Measurements from ENCODE around the gene HLA-DPA1.
"Not testable (repeated sequence)": the region's sequence is repeated elsewhere in the genome, so short reads cannot be mapped to it uniquely, and the experiment has no call there.

HLA-DPA1 gene

GRCh38 chr6:33078919-33079521, 5.6 kb upstream of the HLA-DPA1 start:
- Mint-ChIP-seq H3K27me3 (no peaks in the 10 kb centered on the region), H3K9me3 (no peaks in the 10 kb centered on the region), H3K36me3 (ENCODE audit: low read depth) (no peaks in the 10 kb centered on the region), H3K4me1 (ENCODE audit: low read depth) (peaks cover 51% of the 10 kb centered on the region), H3K27ac (peak overlapping the region; percentile 2), H3K4me3 (peak overlapping the region; percentile 18)

- Mint-ChIP-seq H3K36me3 (ENCODE audit: low read depth) (no peaks in the 10 kb centered on the region), H3K27ac (peak overlapping the region; percentile 2), H3K4me3 (peak overlapping the region; percentile 74), H3K4me1 (ENCODE audit: low read depth) (peaks cover 55% of the 10 kb centered on the region), H3K27me3 (no peaks in the 10 kb centered on the region), H3K9me3 (no peaks in the 10 kb centered on the region)
These were observed 5.0 kb upstream of the HLA-DPA1 start for GRCh38 chr6:33078442-33078841.

- Mint-ChIP-seq H3K4me1 (ENCODE audit: low read depth) (peaks cover 58% of the 10 kb centered on the region), H3K27ac (peak overlapping the region; percentile 64), H3K4me3 (peak overlapping the region; percentile 74), H3K36me3 (ENCODE audit: low read depth) (no peaks in the 10 kb centered on the region), H3K9me3 (no peaks in the 10 kb centered on the region), H3K27me3 (no peaks in the 10 kb centered on the region)
These were observed 4.5 kb upstream of the HLA-DPA1 start for GRCh38 chr6:33077908-33078307.

- H3K4me1 Mint-ChIP-seq (ENCODE audit: low read depth) = peaks cover 62% of the 10 kb centered on the region
- no peaks in the 10 kb centered on the region for H3K36me3 Mint-ChIP-seq (ENCODE audit: low read depth)
- H3K9me3 Mint-ChIP-seq = no peaks in the 10 kb centered on the region
- no peak overlapping the region for H3K27ac Mint-ChIP-seq
- H3K27me3 Mint-ChIP-seq = no peaks in the 10 kb centered on the region
- peak overlapping the region; percentile 66 for H3K4me3 Mint-ChIP-seq
These were observed 3.0 kb upstream of the HLA-DPA1 start for GRCh38 chr6:33076406-33076934.

GRCh38 chr6:33075568-33076405, 2.3 kb upstream of the HLA-DPA1 start, which contains the start of gene HLA-DPB1:
Gene HLA-DPB1, plus strand, starts transcription at chr6:33075990. Its CDS starts 52 bp downstream, at chr6:33076042.
- Mint-ChIP-seq H3K27ac (peak within 1 kb of the TSS; percentile 23), H3K4me3 (peak within 1 kb of the TSS; percentile 66), H3K36me3 (ENCODE audit: low read depth) (no peaks in the 10 kb centered on the region), H3K4me1 (ENCODE audit: low read depth) (peaks cover 59% of the 10 kb centered on the region), H3K27me3 (no peaks in the 10 kb centered on the region), H3K9me3 (no peaks in the 10 kb centered on the region)

- H3K9me3 Mint-ChIP-seq = no peaks in the 10 kb centered on the region
- peaks cover 59% of the 10 kb centered on the region for H3K4me1 Mint-ChIP-seq (ENCODE audit: low read depth)
- H3K27me3 Mint-ChIP-seq = no peaks in the 10 kb centered on the region
- H3K4me3 Mint-ChIP-seq = peak overlapping the region; percentile 66
- peak overlapping the region; percentile 23 for H3K27ac Mint-ChIP-seq
- no peaks in the 10 kb centered on the region for H3K36me3 Mint-ChIP-seq (ENCODE audit: low read depth)
These were observed 1.7 kb upstream of the HLA-DPA1 start for GRCh38 chr6:33075208-33075567.

GRCh38 chr6:33072508-33073100, 845 bp downstream of the HLA-DPA1 start:
- Mint-ChIP-seq H3K27me3 (no peaks in the 10 kb centered on the region), H3K27ac (no peak overlapping the region), H3K4me1 (ENCODE audit: low read depth) (peaks cover 41% of the 10 kb centered on the region), H3K4me3 (peak overlapping the region; percentile 85), H3K9me3 (no peaks in the 10 kb centered on the region), H3K36me3 (ENCODE audit: low read depth) (peaks cover 13% of the 10 kb centered on the region)

- H3K4me1 Mint-ChIP-seq (ENCODE audit: low read depth) = peaks cover 32% of the 10 kb centered on the region
- peaks cover 19% of the 10 kb centered on the region for H3K36me3 Mint-ChIP-seq (ENCODE audit: low read depth)
- H3K27ac Mint-ChIP-seq = no peak overlapping the region
- no peaks in the 10 kb centered on the region for H3K27me3 Mint-ChIP-seq
- peak overlapping the region; percentile 85 for H3K4me3 Mint-ChIP-seq
- no peaks in the 10 kb centered on the region for H3K9me3 Mint-ChIP-seq
These were observed 1.9 kb downstream of the HLA-DPA1 start for GRCh38 chr6:33071569-33071968.

- Mint-ChIP-seq H3K27ac (no peak overlapping the region), H3K4me3 (peak overlapping the region; percentile 85), H3K9me3 (no peaks in the 10 kb centered on the region), H3K27me3 (no peaks in the 10 kb centered on the region), H3K36me3 (ENCODE audit: low read depth) (peaks cover 19% of the 10 kb centered on the region), H3K4me1 (ENCODE audit: low read depth) (peaks cover 26% of the 10 kb centered on the region)
These were observed 2.5 kb downstream of the HLA-DPA1 start for GRCh38 chr6:33070909-33071308.

GRCh38 chr6:33069021-33069738, 4.3 kb downstream of the HLA-DPA1 start:
- Mint-ChIP-seq H3K36me3 (ENCODE audit: low read depth) (peaks cover 19% of the 10 kb centered on the region), H3K4me1 (ENCODE audit: low read depth) (peaks cover 21% of the 10 kb centered on the region), H3K27ac (no peak overlapping the region), H3K9me3 (no peaks in the 10 kb centered on the region), H3K4me3 (no peak overlapping the region), H3K27me3 (no peaks in the 10 kb centered on the region)

GRCh38 chr6:33066917-33067521, 6.4 kb downstream of the HLA-DPA1 start:
- no peaks in the 10 kb centered on the region for H3K9me3 Mint-ChIP-seq
- peaks cover 19% of the 10 kb centered on the region for H3K36me3 Mint-ChIP-seq (ENCODE audit: low read depth)
- peaks cover 13% of the 10 kb centered on the region for H3K4me1 Mint-ChIP-seq (ENCODE audit: low read depth)
- no peaks in the 10 kb centered on the region for H3K27me3 Mint-ChIP-seq
- H3K4me3 Mint-ChIP-seq = no peak overlapping the region
- no peak overlapping the region for H3K27ac Mint-ChIP-seq

- H3K4me1 Mint-ChIP-seq (ENCODE audit: low read depth) = peaks cover 13% of the 10 kb centered on the region
- no peaks in the 10 kb centered on the region for H3K9me3 Mint-ChIP-seq
- no peaks in the 10 kb centered on the region for H3K27me3 Mint-ChIP-seq
- peak overlapping the region; percentile 50 for H3K27ac Mint-ChIP-seq
- peaks cover 19% of the 10 kb centered on the region for H3K36me3 Mint-ChIP-seq (ENCODE audit: low read depth)
- no peak overlapping the region for H3K4me3 Mint-ChIP-seq
These were observed 8.1 kb downstream of the HLA-DPA1 start for GRCh38 chr6:33065312-33065711.

GRCh38 chr6:33064723-33065122, 8.7 kb downstream of the HLA-DPA1 start:
- Mint-ChIP-seq H3K4me1 (ENCODE audit: low read depth) (peaks cover 13% of the 10 kb centered on the region), H3K36me3 (ENCODE audit: low read depth) (peaks cover 19% of the 10 kb centered on the region), H3K27me3 (no peaks in the 10 kb centered on the region), H3K9me3 (no peaks in the 10 kb centered on the region), H3K27ac (no peak overlapping the region), H3K4me3 (no peak overlapping the region)

GRCh38 chr6:33063435-33063834, 10.0 kb downstream of the HLA-DPA1 start:
- not testable (repeated sequence) for H3K27ac Mint-ChIP-seq, H3K4me3 Mint-ChIP-seq, H3K27me3 Mint-ChIP-seq, H3K9me3 Mint-ChIP-seq
- Mint-ChIP-seq H3K4me1 (ENCODE audit: low read depth) (peaks cover 13% of the 10 kb centered on the region), H3K36me3 (ENCODE audit: low read depth) (peaks cover 14% of the 10 kb centered on the region)

Measured in stimulated activated naive CD8-positive, alpha-beta T cell treated with anti-CD3 and anti-CD28 coated beads, Interleukin-15, Interleukin-2, amounts not matched to agents 100 ng/mL and 50 ng/mL, for 24 hours (primary cell).